ENCODE measurements around the gene VPS51.

Gene VPS51

GRCh38 chr11:65132238-65132987, 36.4 kb downstream of the VPS51 start:
- peak overlapping the region; percentile 99 for H3K4me2 ChIP-seq
- H3K4me3 ChIP-seq, result peak overlapping the region; percentile 99
- H3K27ac ChIP-seq, result peak overlapping the region; percentile 99
- no peak for TF ChIP-seq Cebpa-rat (IDR thresholded peaks at IDR 0.05)
- no peaks in the 10 kb centered on the region for H3K9me3 ChIP-seq
- peaks cover 57% of the 10 kb centered on the region for H3K36me3 ChIP-seq
- H4K20me1 ChIP-seq, result peaks cover 37% of the 10 kb centered on the region
- H3K4me1 ChIP-seq, result peaks cover 72% of the 10 kb centered on the region
- peak overlapping the region; percentile 98 for H3K9ac ChIP-seq
- H3K27me3 ChIP-seq, result no peaks in the 10 kb centered on the region

- Histone ChIP-seq H3K27me3 (no peaks in the 10 kb centered on the region), H3K4me2 (peak overlapping the region; percentile 99), H3K4me3 (peak overlapping the region; percentile 99), H3K27ac (peak overlapping the region; percentile 99), H3K9me3 (no peaks in the 10 kb centered on the region), H3K9ac (peak overlapping the region; percentile 98), H4K20me1 (peaks cover 29% of the 10 kb centered on the region), H3K4me1 (peaks cover 77% of the 10 kb centered on the region), H3K36me3 (peaks cover 50% of the 10 kb centered on the region)
- TF ChIP-seq Cebpa-rat (IDR thresholded peaks at IDR 0.05), result no peak
Observed at GRCh38 chr11:65132988-65133700, 37.1 kb downstream of the VPS51 start.

- peaks cover 71% of the 10 kb centered on the region for H3K4me1 ChIP-seq
- peak overlapping the region; percentile 99 for H3K27ac ChIP-seq
Observed at GRCh38 chr11:65133724-65134123, 37.7 kb downstream of the VPS51 start.

GRCh38 chr11:65134240-65134951, 38.4 kb downstream of the VPS51 start, which contains the start of gene SYVN1:
Gene SYVN1, minus strand, starts transcription at chr11:65134519. Its CDS starts 918 bp downstream, at chr11:65133601.
- Histone ChIP-seq H3K9ac (peak within 1 kb of the TSS; percentile 98), H3K4me3 (peak within 1 kb of the TSS; percentile 99), H3K9me3 (no peaks in the 10 kb centered on the region), H3K27ac (peak within 1 kb of the TSS; percentile 99), H3K27me3 (no peaks in the 10 kb centered on the region), H3K4me2 (peak within 1 kb of the TSS; percentile 99), H4K20me1 (peaks cover 17% of the 10 kb centered on the region), H3K4me1 (peaks cover 65% of the 10 kb centered on the region), H3K36me3 (peaks cover 38% of the 10 kb centered on the region)
- no peak for TF ChIP-seq Cebpa-rat (IDR thresholded peaks at IDR 0.05)

More at GRCh38 chr11:65133724-65134123, 37.7 kb downstream of the VPS51 start:
- Histone ChIP-seq H3K9ac (peak overlapping the region; percentile 98), H3K9me3 (no peaks in the 10 kb centered on the region), H4K20me1 (peaks cover 24% of the 10 kb centered on the region), H3K36me3 (peaks cover 44% of the 10 kb centered on the region), H3K27me3 (no peaks in the 10 kb centered on the region), H3K4me2 (peak overlapping the region; percentile 99), H3K4me3 (peak overlapping the region; percentile 99)
- TF ChIP-seq Cebpa-rat (IDR thresholded peaks at IDR 0.05), result no peak

- peaks cover 10% of the 10 kb centered on the region for H4K20me1 ChIP-seq
- H3K4me1 ChIP-seq, result peaks cover 58% of the 10 kb centered on the region
- H3K4me2 ChIP-seq, result peak overlapping the region; percentile 99
- no peaks in the 10 kb centered on the region for H3K9me3 ChIP-seq
- H3K27me3 ChIP-seq, result no peaks in the 10 kb centered on the region
- H3K27ac ChIP-seq, result peak overlapping the region; percentile 99
- peak overlapping the region; percentile 99 for H3K4me3 ChIP-seq
- H3K9ac ChIP-seq, result peak overlapping the region; percentile 98
- no peak for TF ChIP-seq Cebpa-rat (IDR thresholded peaks at IDR 0.05)
- H3K36me3 ChIP-seq, result peaks cover 31% of the 10 kb centered on the region
Observed at GRCh38 chr11:65134952-65135632, 39.1 kb downstream of the VPS51 start.

GRCh38 chr11:65135633-65136145, 39.7 kb downstream of the VPS51 start:
- H3K4me3 ChIP-seq, result peak overlapping the region; percentile 99
- no peaks in the 10 kb centered on the region for H3K27me3 ChIP-seq
- peaks cover 7% of the 10 kb centered on the region for H4K20me1 ChIP-seq
- H3K9ac ChIP-seq, result peak overlapping the region; percentile 98
- peaks cover 52% of the 10 kb centered on the region for H3K4me1 ChIP-seq
- TF ChIP-seq Cebpa-rat (IDR thresholded peaks at IDR 0.05), result no peak
- peaks cover 26% of the 10 kb centered on the region for H3K36me3 ChIP-seq
- H3K9me3 ChIP-seq, result no peaks in the 10 kb centered on the region
- peak overlapping the region; percentile 99 for H3K27ac ChIP-seq
- peak overlapping the region; percentile 99 for H3K4me2 ChIP-seq

GRCh38 chr11:65136515-65137096, 40.6 kb downstream of the VPS51 start:
- no peaks in the 10 kb centered on the region for H3K27me3 ChIP-seq
- TF ChIP-seq Cebpa-rat (IDR thresholded peaks at IDR 0.05), result no peak
- H3K4me1 ChIP-seq, result peaks cover 50% of the 10 kb centered on the region
- H3K36me3 ChIP-seq, result peaks cover 17% of the 10 kb centered on the region
- no peak overlapping the region for H3K27ac ChIP-seq
- no peaks in the 10 kb centered on the region for H3K9me3 ChIP-seq
- H3K4me3 ChIP-seq, result no peak overlapping the region
- peak overlapping the region; percentile 99; the same call in 1 of the 2 replicates for H3K4me2 ChIP-seq
- no peak overlapping the region for H3K9ac ChIP-seq
- peaks cover 7% of the 10 kb centered on the region; the same call in 1 of the 2 replicates for H4K20me1 ChIP-seq

GRCh38 chr11:65141896-65142494, 46.0 kb downstream of the VPS51 start:
- H3K36me3 ChIP-seq, result no peaks in the 10 kb centered on the region
- H3K9me3 ChIP-seq, result peaks cover 12% of the 10 kb centered on the region
- 0 out of 2 replicates have a peak, but pooled peaks have one; percentile 49 for TF ChIP-seq Cebpa-rat (IDR thresholded peaks at IDR 0.05)
- H3K4me1 ChIP-seq, result peaks cover 55% of the 10 kb centered on the region
- peak overlapping the region; percentile 21; the same call in 1 of the 2 replicates for H3K4me3 ChIP-seq
- H3K4me2 ChIP-seq, result peak overlapping the region; percentile 72
- peak overlapping the region; percentile 13; the same call in 1 of the 2 replicates for H3K9ac ChIP-seq
- H4K20me1 ChIP-seq, result no peaks in the 10 kb centered on the region
- H3K27me3 ChIP-seq, result no peaks in the 10 kb centered on the region
- peak overlapping the region; percentile 33 for H3K27ac ChIP-seq

All from BLaER1 (cell line).